ENCODE measurements around the gene MAGEF1. TPM values are rescaled to one million over a fixed set of nuclear protein-coding genes. Genes with fewer than 3 reads are reported as not detected.

The MAGEF1 gene, protein sequence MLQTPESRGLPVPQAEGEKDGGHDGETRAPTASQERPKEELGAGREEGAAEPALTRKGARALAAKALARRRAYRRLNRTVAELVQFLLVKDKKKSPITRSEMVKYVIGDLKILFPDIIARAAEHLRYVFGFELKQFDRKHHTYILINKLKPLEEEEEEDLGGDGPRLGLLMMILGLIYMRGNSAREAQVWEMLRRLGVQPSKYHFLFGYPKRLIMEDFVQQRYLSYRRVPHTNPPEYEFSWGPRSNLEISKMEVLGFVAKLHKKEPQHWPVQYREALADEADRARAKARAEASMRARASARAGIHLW
- total RNA-seq (2014; rRNA removed; shearing (Covaris generic)) (66.5 and 79.4 TPM in 2 replicates), polyA plus RNA-seq (2016; fragmentation: Nextera tagmentation; extraction: Ambion mirVana) (86.6 and 88.7 TPM in 2 replicates)
- long read RNA-seq, transcript MAGEF1-201 (1 exons, 1,636 nt) = major isoform, 87 of 87 reads
- long read RNA-seq, partial matches to known transcripts = 0 of 87 reads
- long read RNA-seq, other reads (novel, unspliced or antisense) = 0 of 87 reads

DNA sequence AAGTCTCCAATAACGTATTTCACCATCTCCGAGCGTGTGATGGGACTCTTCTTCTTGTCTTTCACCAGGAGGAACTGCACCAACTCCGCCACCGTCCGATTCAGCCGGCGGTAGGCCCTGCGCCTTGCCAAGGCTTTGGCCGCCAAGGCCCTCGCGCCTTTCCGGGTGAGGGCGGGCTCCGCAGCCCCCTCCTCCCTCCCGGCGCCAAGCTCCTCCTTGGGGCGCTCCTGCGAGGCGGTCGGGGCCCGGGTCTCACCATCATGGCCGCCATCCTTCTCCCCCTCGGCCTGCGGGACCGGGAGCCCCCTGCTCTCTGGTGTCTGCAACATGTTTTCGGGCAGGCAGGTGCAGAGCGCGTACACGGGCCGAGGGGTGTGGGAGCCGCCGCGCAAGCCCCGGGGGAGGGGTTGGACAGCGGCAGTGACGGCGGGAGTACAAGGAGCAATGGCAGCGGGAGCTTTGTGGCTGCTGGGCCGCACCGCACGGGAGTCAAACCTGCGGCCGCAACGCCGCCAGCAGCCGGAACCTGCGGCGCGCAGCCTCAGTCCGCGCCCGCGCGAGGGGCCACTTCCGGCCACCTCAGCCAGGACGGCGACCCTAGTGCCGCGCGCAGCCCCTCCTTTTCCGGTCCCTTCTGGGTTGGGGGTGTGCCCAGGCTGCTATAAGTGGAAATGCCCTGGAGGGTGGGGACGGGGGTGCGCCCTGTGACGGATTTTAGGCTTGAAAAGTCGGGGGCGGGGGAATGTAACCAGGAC, at the start of gene MAGEF1:
TSS of gene MAGEF1 (minus strand) at position 572 of the 755 bp plus-strand sequence. CDS start at position 329, 243 bp downstream.
- Histone ChIP-seq H3K4me1 (ENCODE audit: insufficient read depth) (peaks cover 28% of the 10 kb centered on the region), H3K36me3 (ENCODE audit: insufficient read depth) (no peaks in the 10 kb centered on the region), H3K27me3 (ENCODE audit: insufficient read depth) (no peaks in the 10 kb centered on the region), H3K27ac (ENCODE audit: low read depth) (peak within 1 kb of the TSS; percentile 98), H4K20me1 (replicated peaks; ENCODE audit: insufficient read depth) (no peaks in the 10 kb centered on the region; the same call in 1 of the 2 replicates), H3F3A (replicated peaks; ENCODE audit: low read depth) (0 out of 2 replicates have a peak, but pooled peaks cover 4% of the 10 kb centered on the region), H3K4me2 (peak within 1 kb of the TSS; percentile 97), H3K79me2 (replicated peaks; ENCODE audit: insufficient read depth) (peaks cover 22% of the 10 kb centered on the region), H3K9me2 (ENCODE audit: insufficient read depth) (0 out of 2 replicates have a peak, but pooled peaks cover 3% of the 10 kb centered on the region), H2AFZ (peak within 1 kb of the TSS; percentile 100), H3K4me3 (peak within 1 kb of the TSS; percentile 96)
- H3K27me3 Mint-ChIP-seq (ENCODE audit: insufficient read depth, low read depth, poor library complexity) = peaks cover 8% of the 10 kb centered on the region
- H3K36me3 Mint-ChIP-seq (ENCODE audit: low read depth) = peaks cover 39% of the 10 kb centered on the region
- DNase-seq (ENCODE audit: low spot score) = peak; percentile 95
- TF ChIP-seq NANOG (IDR thresholded peaks at IDR 0.05; ENCODE audit: borderline replicate concordance) (no peak), CREB1 (CRISPR knock-in tag; IDR thresholded peaks at IDR 0.05; ENCODE audit: low read depth) (peak; percentile 67; the same call in 1 of the 2 replicates), ZNF114 (CRISPR knock-in tag; IDR thresholded peaks at IDR 0.05) (no peak), POLR2AphosphoS5 (IDR thresholded peaks at IDR 0.05; ENCODE audit: low read depth) (peak; percentile 94), EZH2 (IDR thresholded peaks at IDR 0.05; ENCODE audit: low read depth, unreplicated experiment) (no peak)
- TF ChIP-seq, protein P1, sequence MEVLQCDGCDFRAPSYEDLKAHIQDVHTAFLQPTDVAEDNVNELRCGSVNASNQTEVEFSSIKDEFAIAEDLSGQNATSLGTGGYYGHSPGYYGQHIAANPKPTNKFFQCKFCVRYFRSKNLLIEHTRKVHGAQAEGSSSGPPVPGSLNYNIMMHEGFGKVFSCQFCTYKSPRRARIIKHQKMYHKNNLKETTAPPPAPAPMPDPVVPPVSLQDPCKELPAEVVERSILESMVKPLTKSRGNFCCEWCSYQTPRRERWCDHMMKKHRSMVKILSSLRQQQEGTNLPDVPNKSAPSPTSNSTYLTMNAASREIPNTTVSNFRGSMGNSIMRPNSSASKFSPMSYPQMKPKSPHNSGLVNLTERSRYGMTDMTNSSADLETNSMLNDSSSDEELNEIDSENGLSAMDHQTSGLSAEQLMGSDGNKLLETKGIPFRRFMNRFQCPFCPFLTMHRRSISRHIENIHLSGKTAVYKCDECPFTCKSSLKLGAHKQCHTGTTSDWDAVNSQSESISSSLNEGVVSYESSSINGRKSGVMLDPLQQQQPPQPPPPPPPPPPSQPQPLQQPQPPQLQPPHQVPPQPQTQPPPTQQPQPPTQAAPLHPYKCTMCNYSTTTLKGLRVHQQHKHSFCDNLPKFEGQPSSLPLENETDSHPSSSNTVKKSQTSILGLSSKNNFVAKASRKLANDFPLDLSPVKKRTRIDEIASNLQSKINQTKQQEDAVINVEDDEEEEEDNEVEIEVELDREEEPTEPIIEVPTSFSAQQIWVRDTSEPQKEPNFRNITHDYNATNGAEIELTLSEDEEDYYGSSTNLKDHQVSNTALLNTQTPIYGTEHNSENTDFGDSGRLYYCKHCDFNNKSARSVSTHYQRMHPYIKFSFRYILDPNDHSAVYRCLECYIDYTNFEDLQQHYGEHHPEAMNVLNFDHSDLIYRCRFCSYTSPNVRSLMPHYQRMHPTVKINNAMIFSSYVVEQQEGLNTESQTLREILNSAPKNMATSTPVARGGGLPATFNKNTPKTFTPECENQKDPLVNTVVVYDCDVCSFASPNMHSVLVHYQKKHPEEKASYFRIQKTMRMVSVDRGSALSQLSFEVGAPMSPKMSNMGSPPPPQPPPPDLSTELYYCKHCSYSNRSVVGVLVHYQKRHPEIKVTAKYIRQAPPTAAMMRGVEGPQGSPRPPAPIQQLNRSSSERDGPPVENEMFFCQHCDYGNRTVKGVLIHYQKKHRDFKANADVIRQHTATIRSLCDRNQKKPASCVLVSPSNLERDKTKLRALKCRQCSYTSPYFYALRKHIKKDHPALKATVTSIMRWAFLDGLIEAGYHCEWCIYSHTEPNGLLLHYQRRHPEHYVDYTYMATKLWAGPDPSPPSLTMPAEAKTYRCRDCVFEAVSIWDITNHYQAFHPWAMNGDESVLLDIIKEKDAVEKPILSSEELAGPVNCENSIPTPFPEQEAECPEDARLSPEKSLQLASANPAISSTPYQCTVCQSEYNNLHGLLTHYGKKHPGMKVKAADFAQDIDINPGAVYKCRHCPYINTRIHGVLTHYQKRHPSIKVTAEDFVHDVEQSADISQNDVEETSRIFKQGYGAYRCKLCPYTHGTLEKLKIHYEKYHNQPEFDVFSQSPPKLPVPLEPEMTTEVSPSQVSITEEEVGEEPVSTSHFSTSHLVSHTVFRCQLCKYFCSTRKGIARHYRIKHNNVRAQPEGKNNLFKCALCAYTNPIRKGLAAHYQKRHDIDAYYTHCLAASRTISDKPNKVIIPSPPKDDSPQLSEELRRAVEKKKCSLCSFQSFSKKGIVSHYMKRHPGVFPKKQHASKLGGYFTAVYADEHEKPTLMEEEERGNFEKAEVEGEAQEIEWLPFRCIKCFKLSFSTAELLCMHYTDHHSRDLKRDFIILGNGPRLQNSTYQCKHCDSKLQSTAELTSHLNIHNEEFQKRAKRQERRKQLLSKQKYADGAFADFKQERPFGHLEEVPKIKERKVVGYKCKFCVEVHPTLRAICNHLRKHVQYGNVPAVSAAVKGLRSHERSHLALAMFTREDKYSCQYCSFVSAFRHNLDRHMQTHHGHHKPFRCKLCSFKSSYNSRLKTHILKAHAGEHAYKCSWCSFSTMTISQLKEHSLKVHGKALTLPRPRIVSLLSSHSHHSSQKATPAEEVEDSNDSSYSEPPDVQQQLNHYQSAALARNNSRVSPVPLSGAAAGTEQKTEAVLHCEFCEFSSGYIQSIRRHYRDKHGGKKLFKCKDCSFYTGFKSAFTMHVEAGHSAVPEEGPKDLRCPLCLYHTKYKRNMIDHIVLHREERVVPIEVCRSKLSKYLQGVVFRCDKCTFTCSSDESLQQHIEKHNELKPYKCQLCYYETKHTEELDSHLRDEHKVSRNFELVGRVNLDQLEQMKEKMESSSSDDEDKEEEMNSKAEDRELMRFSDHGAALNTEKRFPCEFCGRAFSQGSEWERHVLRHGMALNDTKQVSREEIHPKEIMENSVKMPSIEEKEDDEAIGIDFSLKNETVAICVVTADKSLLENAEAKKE (CRISPR knock-in tag; IDR thresholded peaks at IDR 0.05) = no peak
- TF ChIP-seq, protein P2, sequence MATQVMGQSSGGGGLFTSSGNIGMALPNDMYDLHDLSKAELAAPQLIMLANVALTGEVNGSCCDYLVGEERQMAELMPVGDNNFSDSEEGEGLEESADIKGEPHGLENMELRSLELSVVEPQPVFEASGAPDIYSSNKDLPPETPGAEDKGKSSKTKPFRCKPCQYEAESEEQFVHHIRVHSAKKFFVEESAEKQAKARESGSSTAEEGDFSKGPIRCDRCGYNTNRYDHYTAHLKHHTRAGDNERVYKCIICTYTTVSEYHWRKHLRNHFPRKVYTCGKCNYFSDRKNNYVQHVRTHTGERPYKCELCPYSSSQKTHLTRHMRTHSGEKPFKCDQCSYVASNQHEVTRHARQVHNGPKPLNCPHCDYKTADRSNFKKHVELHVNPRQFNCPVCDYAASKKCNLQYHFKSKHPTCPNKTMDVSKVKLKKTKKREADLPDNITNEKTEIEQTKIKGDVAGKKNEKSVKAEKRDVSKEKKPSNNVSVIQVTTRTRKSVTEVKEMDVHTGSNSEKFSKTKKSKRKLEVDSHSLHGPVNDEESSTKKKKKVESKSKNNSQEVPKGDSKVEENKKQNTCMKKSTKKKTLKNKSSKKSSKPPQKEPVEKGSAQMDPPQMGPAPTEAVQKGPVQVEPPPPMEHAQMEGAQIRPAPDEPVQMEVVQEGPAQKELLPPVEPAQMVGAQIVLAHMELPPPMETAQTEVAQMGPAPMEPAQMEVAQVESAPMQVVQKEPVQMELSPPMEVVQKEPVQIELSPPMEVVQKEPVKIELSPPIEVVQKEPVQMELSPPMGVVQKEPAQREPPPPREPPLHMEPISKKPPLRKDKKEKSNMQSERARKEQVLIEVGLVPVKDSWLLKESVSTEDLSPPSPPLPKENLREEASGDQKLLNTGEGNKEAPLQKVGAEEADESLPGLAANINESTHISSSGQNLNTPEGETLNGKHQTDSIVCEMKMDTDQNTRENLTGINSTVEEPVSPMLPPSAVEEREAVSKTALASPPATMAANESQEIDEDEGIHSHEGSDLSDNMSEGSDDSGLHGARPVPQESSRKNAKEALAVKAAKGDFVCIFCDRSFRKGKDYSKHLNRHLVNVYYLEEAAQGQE (IDR thresholded peaks at IDR 0.05; ENCODE audit: unreplicated experiment) = no peak
- peak; percentile 94 for ATAC-seq
- H3K4me3 Mint-ChIP-seq = peak within 1 kb of the TSS; percentile 89
- peaks cover 27% of the 10 kb centered on the region for H3K4me1 Mint-ChIP-seq
- H3K9me3 Mint-ChIP-seq = peaks cover 16% of the 10 kb centered on the region
- H3K27ac Mint-ChIP-seq = peak within 1 kb of the TSS; percentile 83
